Fibroblast of the aortic adventitia (primary cell): ENCODE results near the gene PCSK9. TPM values are rescaled to one million over a fixed set of nuclear protein-coding genes. Genes with fewer than 3 reads are reported as not detected.

ENCODE experiments used
- DNase-seq: peaks from one replicate; pipeline ENCODE4 v3.0.0-alpha.2; 2010; ENCODE audit warnings: low read depth
- H3K4me3 ChIP-seq: 2 replicates; pipeline ENCODE4 v1.5.1; 2011; ENCODE audit warnings: low read depth, mild to moderate bottlenecking, control low read depth, low read length, moderate library complexity
- total RNA-seq: library from RNA; depleted of rRNA; stranded (reverse); fragments of >200 nt; gene quantifications from 2 replicates; pipeline ENCODE4 v1.2.3, GENCODE V29; 2012; ENCODE audit warnings: low replicate concordance
- TF ChIP-seq, protein P1 (sequence below): IDR thresholded peaks from 2 replicates; pipeline ENCODE4 v1.5.1; 2011; ENCODE audit warnings: mild to moderate bottlenecking, low read length, control low read depth, inconsistent platforms; ENCODE audit not compliant: insufficient read depth

The PCSK9 gene
- total RNA-seq, 1 donor: 1.1 TPM

DNA sequence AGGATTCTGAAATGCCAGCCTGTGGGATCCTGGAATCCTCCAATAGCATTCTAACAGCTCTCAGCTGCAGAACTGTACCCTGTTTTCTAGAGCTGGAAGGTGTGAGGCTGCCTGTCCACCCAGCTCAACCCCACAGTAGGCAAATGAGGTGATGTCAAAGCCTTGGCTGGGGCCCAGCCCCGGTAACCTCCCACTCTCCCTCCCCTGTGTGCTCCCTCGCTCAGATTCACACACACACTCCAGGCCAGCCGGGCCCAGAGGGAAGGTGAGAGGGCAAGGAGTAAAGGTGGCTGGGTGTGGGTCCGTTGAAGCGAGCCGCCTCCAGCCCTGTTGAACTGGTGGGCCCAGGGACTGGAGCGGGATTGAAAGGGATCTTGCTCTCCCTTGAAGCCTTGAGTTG, 40.7 kb upstream of the PCSK9 start, which contains the start of gene BSND:
Gene BSND, plus strand, starts transcription at position 257 of the 400 bp plus-strand sequence. CDS start 254 bp downstream, outside the sequence.
- no peak within 1 kb of the TSS for H3K4me3 ChIP-seq
- TF ChIP-seq, protein P1, sequence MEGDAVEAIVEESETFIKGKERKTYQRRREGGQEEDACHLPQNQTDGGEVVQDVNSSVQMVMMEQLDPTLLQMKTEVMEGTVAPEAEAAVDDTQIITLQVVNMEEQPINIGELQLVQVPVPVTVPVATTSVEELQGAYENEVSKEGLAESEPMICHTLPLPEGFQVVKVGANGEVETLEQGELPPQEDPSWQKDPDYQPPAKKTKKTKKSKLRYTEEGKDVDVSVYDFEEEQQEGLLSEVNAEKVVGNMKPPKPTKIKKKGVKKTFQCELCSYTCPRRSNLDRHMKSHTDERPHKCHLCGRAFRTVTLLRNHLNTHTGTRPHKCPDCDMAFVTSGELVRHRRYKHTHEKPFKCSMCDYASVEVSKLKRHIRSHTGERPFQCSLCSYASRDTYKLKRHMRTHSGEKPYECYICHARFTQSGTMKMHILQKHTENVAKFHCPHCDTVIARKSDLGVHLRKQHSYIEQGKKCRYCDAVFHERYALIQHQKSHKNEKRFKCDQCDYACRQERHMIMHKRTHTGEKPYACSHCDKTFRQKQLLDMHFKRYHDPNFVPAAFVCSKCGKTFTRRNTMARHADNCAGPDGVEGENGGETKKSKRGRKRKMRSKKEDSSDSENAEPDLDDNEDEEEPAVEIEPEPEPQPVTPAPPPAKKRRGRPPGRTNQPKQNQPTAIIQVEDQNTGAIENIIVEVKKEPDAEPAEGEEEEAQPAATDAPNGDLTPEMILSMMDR: no peak
- no peak for DNase-seq

DNA sequence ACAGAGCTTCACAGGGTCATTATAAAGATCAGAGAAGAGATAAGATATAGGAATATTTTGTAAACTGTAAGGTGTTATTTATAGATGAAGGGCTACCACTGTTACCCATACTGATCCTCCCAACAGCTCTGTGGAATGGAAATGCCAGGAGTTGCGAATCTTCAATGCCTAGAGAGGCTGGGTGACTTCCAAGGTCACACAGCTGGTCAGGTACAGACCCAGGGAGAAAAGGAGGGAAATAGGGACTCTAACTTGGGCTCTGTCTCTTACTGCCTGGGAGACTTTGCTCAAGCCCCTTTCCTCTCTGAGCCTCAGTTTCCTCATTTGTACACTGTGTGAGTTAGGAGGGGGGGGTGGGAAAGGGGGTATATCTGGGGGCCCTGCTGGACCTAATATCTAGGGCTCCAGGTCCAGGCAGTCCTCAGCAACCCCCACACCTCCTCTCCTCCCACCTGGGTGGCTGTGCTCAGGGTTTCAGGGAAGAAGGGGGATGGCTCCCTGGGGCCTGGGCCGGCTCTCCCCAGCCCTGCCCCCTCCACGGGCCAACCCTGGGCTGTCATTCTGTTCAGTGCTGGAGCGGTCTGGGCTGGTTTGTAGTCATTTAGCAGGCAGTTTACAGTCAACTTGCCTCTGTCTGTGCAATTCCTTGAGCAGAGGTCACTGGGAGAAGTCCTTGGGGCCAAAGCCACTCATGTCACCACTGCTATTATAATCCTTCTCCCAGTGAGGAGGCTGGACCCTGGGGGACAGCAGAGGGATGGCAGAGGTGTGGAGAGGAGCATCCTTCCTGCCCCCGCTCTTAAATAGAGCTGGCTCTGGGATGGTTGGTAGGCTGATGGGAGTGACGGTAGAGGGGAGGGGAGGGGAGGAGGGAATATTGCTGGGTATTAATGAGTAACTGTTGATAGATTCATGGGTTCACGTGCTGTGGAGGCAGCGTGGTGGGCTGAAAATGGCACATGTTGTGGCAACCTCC, 39.0 kb upstream of the PCSK9 start:
- no peak overlapping the region for H3K4me3 ChIP-seq
- DNase-seq: no peak
- TF ChIP-seq, protein P1: no peak

DNA sequence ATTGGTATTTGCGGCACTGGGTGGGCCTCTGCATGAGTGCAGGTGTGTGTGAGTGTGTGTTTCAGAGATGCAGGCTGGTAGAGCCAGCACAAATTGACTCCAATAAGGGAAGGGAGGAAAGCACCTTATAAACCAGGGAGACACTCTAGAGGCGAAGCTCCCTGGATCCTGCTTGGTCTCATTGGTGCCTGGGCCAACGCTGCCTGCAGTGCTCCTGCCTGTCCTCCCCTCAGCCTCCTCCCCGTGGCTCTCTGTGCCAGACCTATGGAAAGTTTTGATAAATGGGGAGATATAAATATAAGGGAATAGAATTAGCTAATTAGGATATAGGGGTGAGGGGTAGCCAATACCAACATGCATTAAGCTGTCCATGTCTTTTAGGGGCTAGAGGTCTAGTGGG, 38.0 kb upstream of the PCSK9 start:
- DNase-seq: no peak
- H3K4me3 ChIP-seq: no peak overlapping the region
- TF ChIP-seq, protein P1: no peak

DNA sequence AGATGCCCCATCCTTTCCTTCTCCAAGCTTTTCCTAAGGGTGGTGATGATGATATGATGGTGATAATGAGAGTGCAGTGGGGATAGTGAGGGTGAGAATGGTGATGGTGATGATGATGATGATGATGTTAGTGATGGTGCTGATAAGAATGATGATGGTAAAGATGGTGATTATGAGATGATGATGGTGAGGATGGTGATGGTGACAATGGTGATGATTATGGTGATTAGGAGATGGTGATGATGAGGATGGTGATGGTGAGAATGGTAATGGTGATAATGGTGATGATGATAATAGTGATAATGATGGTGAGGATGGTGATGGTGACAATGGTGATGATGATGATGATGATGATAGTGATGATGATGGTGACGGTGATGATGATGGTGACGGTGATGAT, 36.7 kb upstream of the PCSK9 start:
- H3K4me3 ChIP-seq: no peak overlapping the region
- no peak for DNase-seq
- TF ChIP-seq, protein P1: no peak

DNA sequence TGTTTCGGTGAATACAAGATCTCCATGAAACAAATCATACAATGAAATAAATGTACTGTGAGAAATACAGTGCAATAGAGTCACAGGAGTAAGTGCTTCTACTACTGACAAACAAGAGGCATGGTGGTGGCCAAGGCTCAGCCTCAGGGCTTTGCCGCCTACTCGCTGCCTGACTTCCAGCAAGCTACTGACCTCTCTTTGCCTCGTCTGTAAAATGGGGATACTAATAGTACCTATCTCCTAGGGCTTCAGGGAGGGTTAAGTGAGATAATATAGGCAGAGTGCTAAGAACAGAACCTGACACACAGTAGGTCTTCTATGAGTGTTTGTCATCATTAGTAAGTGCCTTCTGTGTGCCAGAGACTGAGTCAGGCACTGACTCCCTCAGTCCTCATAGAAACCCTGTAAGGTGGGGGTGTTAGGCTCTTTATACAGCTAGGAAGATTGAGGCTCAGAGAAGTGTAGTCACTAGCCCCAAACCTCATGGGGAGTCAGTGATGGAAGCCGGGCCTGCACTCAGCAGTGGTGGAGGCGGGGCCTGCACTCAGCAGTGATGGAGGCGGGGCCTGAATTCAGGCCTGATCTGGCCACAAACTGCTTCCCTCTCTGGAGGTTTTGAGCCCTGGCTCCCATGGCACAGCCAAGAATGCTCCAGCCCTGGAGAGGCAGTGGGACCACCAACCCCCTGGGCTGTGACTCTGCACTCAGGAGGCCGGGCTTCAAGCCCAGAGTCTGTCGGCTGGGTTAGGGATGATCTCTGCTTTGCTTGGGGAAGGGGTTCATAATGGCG, 33.8 kb upstream of the PCSK9 start:
- no peak for DNase-seq
- TF ChIP-seq, protein P1: no peak
- no peak overlapping the region for H3K4me3 ChIP-seq

DNA sequence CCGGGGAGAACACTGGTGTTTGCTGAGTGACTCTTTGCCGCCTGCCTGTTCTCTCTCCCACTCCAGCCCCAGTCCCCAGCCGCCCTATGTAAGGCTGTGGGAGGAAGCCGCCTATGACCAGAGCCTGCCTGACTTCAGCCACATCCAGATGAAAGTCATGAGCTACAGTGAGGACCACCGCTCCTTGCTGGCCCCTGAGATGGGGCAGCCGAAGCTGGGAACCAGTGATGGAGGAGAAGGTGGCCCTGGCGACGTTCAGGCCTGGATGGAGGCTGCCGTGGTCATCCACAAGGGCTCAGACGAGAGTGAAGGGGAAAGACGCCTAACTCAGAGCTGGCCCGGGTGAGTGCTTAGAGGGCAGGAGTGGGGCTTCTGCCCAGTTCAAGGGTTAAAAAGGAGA, 32.4 kb upstream of the PCSK9 start:
- H3K4me3 ChIP-seq: no peak overlapping the region
- no peak for DNase-seq
- TF ChIP-seq, protein P1: no peak
